Osteoblast (primary cell): Measurements from ENCODE around the gene PNPLA3. TPM values are rescaled to one million over a fixed set of nuclear protein-coding genes. Genes with fewer than 3 reads are reported as not detected.

Source experiments
- total RNA-seq: library from RNA; depleted of rRNA; stranded (reverse); fragments of >200 nt; gene quantifications from 2 replicates; pipeline ENCODE4 v1.2.3, GENCODE V29; 2012

Gene PNPLA3
- total RNA-seq, 1 donor, result 8.3 TPM

Other genes with a start within 250 kb of the PNPLA3 start
- gene EFCAB6, start 111.5 kb upstream of the PNPLA3 start, total RNA-seq, result 1.8 and 2.9 TPM in 2 replicates
- under 0.01 TPM in 1 of 2 replicates, not detected in the other for gene SULT4A1, start 61.3 kb upstream of the PNPLA3 start, total RNA-seq
- not detected in 2 replicates for gene PNPLA5, start 31.8 kb upstream of the PNPLA3 start, total RNA-seq
- 36.6 and 41.5 TPM in 2 replicates for gene SAMM50, start 31.6 kb downstream of the PNPLA3 start, total RNA-seq
- gene PARVB, start 100.5 kb downstream of the PNPLA3 start, total RNA-seq, result 24.5 and 29.3 TPM in 2 replicates